ENCODE results near the gene SCN3A. TPM values are rescaled to one million over a fixed set of nuclear protein-coding genes. Genes with fewer than 3 reads are reported as not detected.

Gene SCN3A
- total and polyA plus RNA-seq, 9 of the 15 experiments (the other 6 are each of a cell fraction or from before 2014, with no cell fraction given) = not detected

DNA sequence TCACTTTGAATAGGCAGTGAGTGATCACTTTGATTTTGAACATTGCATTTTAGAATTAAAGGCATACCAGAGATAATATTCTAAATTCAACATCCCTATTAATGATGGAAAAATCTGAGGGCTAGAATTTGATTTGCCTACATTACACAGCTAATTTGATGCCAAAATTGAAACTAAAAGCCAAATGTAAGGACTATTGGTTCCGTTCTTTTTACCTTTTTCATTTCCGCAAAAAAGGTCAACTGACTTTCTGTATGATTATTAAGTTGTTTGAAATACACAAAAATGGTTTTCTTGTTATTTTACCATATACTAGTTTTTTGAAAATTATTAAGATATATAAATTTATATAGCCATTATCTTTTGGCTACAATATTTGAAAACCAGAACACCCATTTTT is 117.5 kb downstream of the SCN3A start (continued):
- TF ChIP-seq RERE (CRISPR knock-in tag; IDR thresholded peaks at IDR 0.05; ENCODE audit: borderline replicate concordance) (no peak), SIN3B (IDR thresholded peaks at IDR 0.05; ENCODE audit: low read depth) (no peak), TEAD1 (CRISPR knock-in tag; IDR thresholded peaks at IDR 0.05) (no peak)
- TF ChIP-seq, protein P1, sequence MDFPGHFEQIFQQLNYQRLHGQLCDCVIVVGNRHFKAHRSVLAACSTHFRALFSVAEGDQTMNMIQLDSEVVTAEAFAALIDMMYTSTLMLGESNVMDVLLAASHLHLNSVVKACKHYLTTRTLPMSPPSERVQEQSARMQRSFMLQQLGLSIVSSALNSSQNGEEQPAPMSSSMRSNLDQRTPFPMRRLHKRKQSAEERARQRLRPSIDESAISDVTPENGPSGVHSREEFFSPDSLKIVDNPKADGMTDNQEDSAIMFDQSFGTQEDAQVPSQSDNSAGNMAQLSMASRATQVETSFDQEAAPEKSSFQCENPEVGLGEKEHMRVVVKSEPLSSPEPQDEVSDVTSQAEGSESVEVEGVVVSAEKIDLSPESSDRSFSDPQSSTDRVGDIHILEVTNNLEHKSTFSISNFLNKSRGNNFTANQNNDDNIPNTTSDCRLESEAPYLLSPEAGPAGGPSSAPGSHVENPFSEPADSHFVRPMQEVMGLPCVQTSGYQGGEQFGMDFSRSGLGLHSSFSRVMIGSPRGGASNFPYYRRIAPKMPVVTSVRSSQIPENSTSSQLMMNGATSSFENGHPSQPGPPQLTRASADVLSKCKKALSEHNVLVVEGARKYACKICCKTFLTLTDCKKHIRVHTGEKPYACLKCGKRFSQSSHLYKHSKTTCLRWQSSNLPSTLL (IDR thresholded peaks at IDR 0.05) = no peak
